HepG2 (cell line): ENCODE data around the gene C16orf54. TPM values are rescaled to one million over a fixed set of nuclear protein-coding genes. Genes with fewer than 3 reads are reported as not detected.

Experiments
- ATAC-seq: fragments of 200-7000 bp; cut with Tn5 transposase; 3 replicates; pipeline ENCODE4 v1.9.1; 2020; ENCODE audit warnings: mild to moderate bottlenecking, moderate library complexity
- BruUV-seq: library from RNA; stranded (reverse); fragments of 400-500 nt; replicated peaks from 2 replicates; lab custom pipeline; 2021; lab: Mats Ljungman, UMichigan
- CTCF ChIA-PET: fragments of 300-600 bp; formaldehyde crosslinking; extraction: SDS; loops from one replicate; lab custom pipeline; 2021; ENCODE audit warnings: low total read pairs, inconsistent platforms, low intra/inter-chr PET ratio; lab: Yijun Ruan, JAX
- POLR2A ChIA-PET: fragments of 350-600 bp; sonication (Branson Sonifier 250); formaldehyde crosslinking; loops from one replicate; lab custom pipeline; 2020; ENCODE audit warnings: antibody characterized with exemption, inconsistent platforms; lab: Yijun Ruan, JAX
- DNase-seq: peaks from one replicate; pipeline ENCODE4 v3.0.0-alpha.2; 2015; ENCODE audit warnings: low spot score
- FAIRE-seq: peaks from 3 replicates; lab custom pipeline; 2011; peaks lifted over from hg19 to GRCh38; lab: Jason Lieb, UNC
- H2AFZ ChIP-seq: one replicate; pipeline ENCODE4 v1.6.1; 2011; ENCODE audit warnings: low read length, inconsistent platforms
- H3K27ac ChIP-seq: fragments of 300-600 bp; 3 replicates; pipeline ENCODE4 v1.8.0; 2011; ENCODE audit warnings: mixed run types, mild to moderate bottlenecking, mixed read lengths, low read length, inconsistent platforms; ENCODE audit not compliant: insufficient read depth; ENCODE audit errors: extremely low read length
- H3K27me3 ChIP-seq, 2 experiments: fragments of 200-600 bp in 1 of 2; 2 replicates in 1 of 2; 3 replicates in 1 of 2; pipeline versions ENCODE4 v1.6.0 to v1.8.0; 2011; ENCODE audit warnings: low read length in 2 of 2, mild to moderate bottlenecking in 2 of 2, moderate library complexity in 2 of 2, inconsistent platforms in 1 of 2; ENCODE audit not compliant: insufficient read depth in 2 of 2, control insufficient read depth in 1 of 2
- H3K36me3 ChIP-seq, 2 experiments: fragments of 200-600 bp in 1 of 2; replicated peaks in 1 of 2; 2 replicates in 1 of 2; 3 replicates in 1 of 2; pipeline versions ENCODE4 v1.5.1 to v1.8.0; 2011; ENCODE audit warnings: low read length in 2 of 2, inconsistent platforms in 1 of 2; ENCODE audit not compliant: insufficient read depth in 2 of 2, control insufficient read depth in 1 of 2
- H3K4me1 ChIP-seq: 2 replicates; pipeline ENCODE4 v1.5.1; 2012; ENCODE audit warnings: low read length, inconsistent platforms; ENCODE audit not compliant: insufficient read depth
- H3K4me2 ChIP-seq: 2 replicates; pipeline ENCODE4 v1.6.0; 2011; ENCODE audit warnings: low read depth, low read length, inconsistent platforms
- H3K4me3 ChIP-seq, 3 experiments: fragments of 200-600 bp in 1 of 3; sonication (generic), shearing (Covaris generic) in 1 of 3; replicated peaks in 1 of 3; 2 replicates each; pipeline ENCODE4 v1.5.1; 2011 to 2016; ENCODE audit warnings: low read length in 3 of 3, inconsistent platforms in 2 of 3, low read depth in 2 of 3, mild to moderate bottlenecking in 2 of 3, control low read depth in 1 of 3, mixed read lengths in 1 of 3; ENCODE audit not compliant: insufficient read depth in 1 of 3
- H3K79me2 ChIP-seq: one replicate; pipeline ENCODE4 v1.6.1; 2011; ENCODE audit warnings: low read length, inconsistent platforms; ENCODE audit not compliant: insufficient read depth
- H3K9ac ChIP-seq: 2 replicates; pipeline ENCODE4 v1.6.0; 2011; ENCODE audit warnings: mild to moderate bottlenecking, low read depth, low read length, inconsistent platforms; ENCODE audit not compliant: insufficient read depth
- H3K9me3 ChIP-seq: 2 replicates; pipeline ENCODE4 v1.5.1; 2012; ENCODE audit warnings: mild to moderate bottlenecking, low read length
- H4K20me1 ChIP-seq: 2 replicates; pipeline ENCODE4 v1.6.0; 2011; ENCODE audit warnings: inconsistent platforms, mild to moderate bottlenecking, low read length, moderate library complexity; ENCODE audit not compliant: insufficient read depth
- AGO2 ChIP-seq: fragments of 200-400 bp; formaldehyde crosslinking; optimal IDR thresholded peaks from 2 replicates; pipeline ENCODE3; 2017; ENCODE audit warnings: mild to moderate bottlenecking, low read depth, low read length, moderate library complexity
- AKAP8 ChIP-seq: sonication (generic); formaldehyde crosslinking; IDR thresholded peaks from 2 replicates; pipeline ENCODE4 v1.5.1; 2020; ENCODE audit warnings: mild to moderate bottlenecking, missing genetic modification reagents
- FOXK2 ChIP-seq: fragments of 450-650 bp; IDR thresholded peaks from 2 replicates; pipeline ENCODE4 v1.6.1; 2016
- HNF4G ChIP-seq, 2 experiments: sonication (generic) in 1 of 2; formaldehyde crosslinking in 1 of 2; IDR thresholded peaks; 2 replicates each; pipeline versions ENCODE4 v1.4.0 to v1.6.1; 2011 to 2020; ENCODE audit warnings: borderline replicate concordance in 2 of 2, low read depth in 2 of 2, mild to moderate bottlenecking in 2 of 2, low read length in 1 of 2, missing genetic modification reagents in 1 of 2, moderate library complexity in 1 of 2
- HNRNPH1 ChIP-seq: fragments of 200-400 bp; formaldehyde crosslinking; optimal IDR thresholded peaks from 2 replicates; pipeline ENCODE3; 2017; ENCODE audit warnings: mild to moderate bottlenecking, low read depth, low read length
- IRX3 ChIP-seq: sonication (generic); formaldehyde crosslinking; IDR thresholded peaks from 2 replicates; pipeline ENCODE4 v1.8.1; 2023; ENCODE audit warnings: mild to moderate bottlenecking, low read depth, missing genetic modification reagents, borderline replicate concordance
- JUNB ChIP-seq: sonication (generic); formaldehyde crosslinking; IDR thresholded peaks from 2 replicates; pipeline ENCODE4 v1.8.0; 2022; ENCODE audit warnings: missing genetic modification reagents, mild to moderate bottlenecking, borderline replicate concordance
- KDM2A ChIP-seq: sonication (generic); formaldehyde crosslinking; IDR thresholded peaks from 2 replicates; pipeline ENCODE4 v1.4.0; 2020; ENCODE audit warnings: low read depth, missing genetic modification reagents, borderline replicate concordance
- KLF12 ChIP-seq: sonication (generic); formaldehyde crosslinking; IDR thresholded peaks from 2 replicates; pipeline ENCODE4 v1.4.0; 2020; ENCODE audit warnings: missing genetic modification reagents, borderline replicate concordance
- MBD4 ChIP-seq: IDR thresholded peaks from 2 replicates; pipeline ENCODE4 v1.6.1; 2012; ENCODE audit warnings: low read length, inconsistent platforms, borderline replicate concordance
- MBNL3 ChIP-seq: fragments of 250-450 bp; sonication (Bioruptor Pico); conservative IDR thresholded peaks from 2 replicates; pipeline ENCODE4 v1.8.0; 2022; ENCODE audit warnings: mild to moderate bottlenecking, inconsistent platforms
- MIER3 ChIP-seq: IDR thresholded peaks from 2 replicates; pipeline ENCODE4 v1.6.1; 2016; ENCODE audit warnings: missing compliant biosample characterization, borderline replicate concordance
- NCOA5 ChIP-seq: sonication (generic); formaldehyde crosslinking; IDR thresholded peaks from 2 replicates; pipeline ENCODE4 v1.4.0; 2020; ENCODE audit warnings: missing genetic modification reagents
- POLR2AphosphoS5 ChIP-seq: IDR thresholded peaks from 2 replicates; pipeline ENCODE4 v1.6.1; 2012; ENCODE audit warnings: low read depth, low read length
- POLR2G ChIP-seq: fragments of 200-400 bp; formaldehyde crosslinking; IDR thresholded peaks from 2 replicates; pipeline ENCODE4 v1.6.1; 2018; ENCODE audit warnings: mild to moderate bottlenecking, low read depth, low read length, moderate library complexity
- RBM22 ChIP-seq: fragments of 200-400 bp; formaldehyde crosslinking; optimal IDR thresholded peaks from 2 replicates; pipeline ENCODE3; 2017; ENCODE audit warnings: mild to moderate bottlenecking, low read length, moderate library complexity
- ZBTB7A ChIP-seq: sonication (generic); formaldehyde crosslinking; IDR thresholded peaks from 2 replicates; pipeline ENCODE4 v1.8.0; 2022; ENCODE audit warnings: mild to moderate bottlenecking, missing genetic modification reagents
- ZIK1 ChIP-seq: sonication (generic); formaldehyde crosslinking; IDR thresholded peaks from 2 replicates; pipeline ENCODE4 v1.5.0; 2020; ENCODE audit warnings: mild to moderate bottlenecking, low read depth, missing genetic modification reagents, borderline replicate concordance
- ZNF331 ChIP-seq: sonication (generic); formaldehyde crosslinking; IDR thresholded peaks from 2 replicates; pipeline ENCODE4 v1.4.0; 2020; ENCODE audit warnings: missing genetic modification reagents
- WGBS: methylation state at CpG from one replicate; pipeline ENCODE4 v1.1.6; 2017; ENCODE audit warnings: low lambda C conversion rate; 5-methylcytosine and 5-hydroxymethylcytosine counted together
- in situ Hi-C: cut with HindIII; loops from 2 replicates; pipeline ENCODE4 v1.10.0; 2017; ENCODE audit warnings: low pct_unique_long_range_greater_than_20kb; ENCODE audit not compliant: extremely low pct_ligation_motif_present
- intact Hi-C: fragments of 100-400 bp; cut with micrococcal nuclease; formaldehyde crosslinking; loops from one replicate; pipeline ENCODE4 v1.10.0; 2022; ENCODE audit not compliant: unreplicated experiment
- polyA plus RNA-seq, 8 experiments: library from polyadenylated mRNA; depleted of rRNA in 3 of 8; stranded (reverse) in 7 of 8; unstranded in 1 of 8; fragments of >200 nt; fragmentation: Illumina TruSeq in 4 of 8; extraction: Trizol in 4 of 8; gene quantifications; 2 replicates each; pipeline versions ENCODE4 v1.2.1 to v1.2.3, GENCODE V29; 2011 to 2016; ENCODE audit warnings: low read depth in 4 of 8, missing spikeins in 1 of 8, mixed read lengths in 1 of 8; ENCODE audit not compliant: insufficient read depth in 1 of 8
- total RNA-seq, 5 experiments: library from RNA; depleted of rRNA; stranded (reverse); fragments of >200 nt; fragmentation: Illumina TruSeq; extraction: Trizol; gene quantifications; 2 replicates each; pipeline ENCODE4 v1.2.3, GENCODE V29; 2016; ENCODE audit warnings: low read depth in 1 of 5
- TF ChIP-seq, protein P1 (sequence below): sonication (generic); formaldehyde crosslinking; IDR thresholded peaks from 2 replicates; pipeline ENCODE4 v1.4.0; 2020; ENCODE audit warnings: missing genetic modification reagents
- TF ChIP-seq, protein P2 (sequence below): sonication (generic); formaldehyde crosslinking; IDR thresholded peaks from 2 replicates; pipeline ENCODE4 v1.4.0; 2020; ENCODE audit warnings: missing genetic modification reagents

C16orf54 gene
- total and polyA plus RNA-seq, 2 of the 13 experiments (the other 11 are each of a cell fraction or from before 2014, with no cell fraction given), result not detected

DNA sequence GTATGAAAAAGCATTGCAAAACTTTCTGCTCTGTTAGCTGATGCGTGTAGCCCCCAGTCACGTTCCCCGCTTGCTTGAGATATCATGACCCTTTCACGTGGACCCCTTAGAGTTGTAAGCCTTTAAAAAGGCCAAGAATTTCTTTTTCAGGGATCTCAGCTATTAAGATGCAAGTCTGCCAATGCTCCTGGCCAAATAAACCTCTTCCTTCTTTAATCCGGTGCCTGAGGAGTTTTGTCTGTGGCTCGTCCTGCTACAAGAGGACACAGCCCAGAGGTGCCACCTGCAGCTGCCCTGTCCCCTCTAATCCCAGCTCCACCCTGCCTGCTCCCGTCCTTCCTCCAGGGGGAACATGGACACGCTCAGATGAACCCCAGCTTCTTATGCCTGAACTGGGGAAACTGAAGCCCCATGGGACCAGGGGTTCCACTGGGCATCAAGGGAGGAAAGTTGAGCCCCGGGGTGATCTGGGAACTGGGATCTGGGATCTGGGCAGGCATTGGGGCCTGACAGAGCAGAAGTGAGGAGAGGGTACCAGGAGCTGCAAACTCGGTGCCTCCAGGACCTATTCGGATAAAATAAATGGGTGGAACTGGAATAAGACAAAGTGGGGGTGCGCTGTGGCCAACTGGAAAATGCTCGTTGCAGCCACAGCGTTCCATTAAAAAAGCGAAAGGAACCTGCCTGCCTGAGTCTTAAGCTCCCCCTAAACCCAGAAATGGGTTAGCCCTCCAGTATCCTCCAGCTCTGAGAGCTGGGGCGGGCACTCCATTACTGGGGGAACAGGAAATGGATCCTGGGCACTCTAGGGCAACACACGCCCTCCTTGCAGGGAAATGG, 47.1 kb downstream of the C16orf54 start:
- Histone ChIP-seq H2AFZ (no peak overlapping the region), H4K20me1 (peaks cover 8% of the 10 kb centered on the region), H3K36me3 (peaks cover 11 to 19% of the 10 kb centered on the region in 2 experiments; a peak in 4 of 5 replicates), H3K4me3 (no peak overlapping the region), H3K79me2 (peaks cover 3% of the 10 kb centered on the region), H3K4me1 (peaks cover 19% of the 10 kb centered on the region), H3K27me3 (peaks cover 0 to 4% of the 10 kb centered on the region in 2 experiments; a peak in 1 of 5 replicates), H3K9ac (no peak overlapping the region), H3K4me2 (no peak overlapping the region), H3K27ac (no peak overlapping the region), H3K9me3 (no peaks in the 10 kb centered on the region)
- no peak for DNase-seq
- FAIRE-seq, result no peak
- intact Hi-C loops, result no loop called here
- no TSS peak for BruUV-seq
- ATAC-seq, result peak; percentile 6; the same call in 1 of the 3 replicates
- CTCF ChIA-PET, result interaction anchor here (2.7 kb wide), 1 partner anchor 334 kb away, joined by 11 read pairs; no protein-coding TSS in a partner anchor
- POLR2A ChIA-PET, result interaction anchor here (2.3 kb wide), 1 partner anchor 20 kb away, joined by 11 read pairs; the partner anchor contains the start of gene QPRT
- in situ Hi-C loops, result loop anchor here (10.0 kb wide), 1 partner anchor 336 kb away; the partner anchor contains the start of gene TLCD3B
- 91% methylated on average over 17 of the region's 17 CpGs for WGBS
- 0 out of 2 replicates have a peak, but pooled peaks have one; percentile 43 for TF ChIP-seq IRX3 (CRISPR knock-in tag)
- no peak for TF ChIP-seq MIER3 (CRISPR knock-in tag)
- 0 out of 2 replicates have a peak, but pooled peaks have one; percentile 10 for TF ChIP-seq ZNF331 (CRISPR knock-in tag)
- TF ChIP-seq AKAP8, result no peak
- TF ChIP-seq ZIK1 (CRISPR knock-in tag), result no peak
- no peak for TF ChIP-seq HNF4G (IDR thresholded peaks at IDR 0.05; ENCODE audit: borderline replicate concordance, low read depth, low read length)
- no peak for TF ChIP-seq HNF4G (CRISPR knock-in tag; IDR thresholded peaks at IDR 0.05; ENCODE audit: borderline replicate concordance, low read depth)
- peak; percentile 76 for TF ChIP-seq AGO2
- TF ChIP-seq, protein P1, sequence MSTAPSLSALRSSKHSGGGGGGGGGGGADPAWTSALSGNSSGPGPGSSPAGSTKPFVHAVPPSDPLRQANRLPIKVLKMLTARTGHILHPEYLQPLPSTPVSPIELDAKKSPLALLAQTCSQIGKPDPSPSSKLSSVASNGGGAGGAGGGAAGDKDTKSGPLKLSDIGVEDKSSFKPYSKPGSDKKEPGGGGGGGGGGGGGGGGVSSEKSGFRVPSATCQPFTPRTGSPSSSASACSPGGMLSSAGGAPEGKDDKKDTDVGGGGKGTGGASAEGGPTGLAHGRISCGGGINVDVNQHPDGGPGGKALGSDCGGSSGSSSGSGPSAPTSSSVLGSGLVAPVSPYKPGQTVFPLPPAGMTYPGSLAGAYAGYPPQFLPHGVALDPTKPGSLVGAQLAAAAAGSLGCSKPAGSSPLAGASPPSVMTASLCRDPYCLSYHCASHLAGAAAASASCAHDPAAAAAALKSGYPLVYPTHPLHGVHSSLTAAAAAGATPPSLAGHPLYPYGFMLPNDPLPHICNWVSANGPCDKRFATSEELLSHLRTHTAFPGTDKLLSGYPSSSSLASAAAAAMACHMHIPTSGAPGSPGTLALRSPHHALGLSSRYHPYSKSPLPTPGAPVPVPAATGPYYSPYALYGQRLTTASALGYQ (CRISPR knock-in tag), result no peak
- no peak for TF ChIP-seq KLF12
- TF ChIP-seq KDM2A, result 0 out of 2 replicates have a peak, but pooled peaks have one; percentile 8
- no peak for TF ChIP-seq FOXK2
- TF ChIP-seq MBNL3 (CRISPR knock-in tag), result no peak
- TF ChIP-seq NCOA5, result 0 out of 2 replicates have a peak, but pooled peaks have one; percentile 1
- TF ChIP-seq POLR2AphosphoS5, result peak; percentile 52
- peak; percentile 32 for TF ChIP-seq HNRNPH1
- peak; percentile 92 for TF ChIP-seq RBM22
- no peak for TF ChIP-seq ZBTB7A (CRISPR knock-in tag)
- TF ChIP-seq POLR2G, result peak; percentile 61
- TF ChIP-seq JUNB, result no peak
- TF ChIP-seq MBD4, result no peak
- TF ChIP-seq, protein P2, sequence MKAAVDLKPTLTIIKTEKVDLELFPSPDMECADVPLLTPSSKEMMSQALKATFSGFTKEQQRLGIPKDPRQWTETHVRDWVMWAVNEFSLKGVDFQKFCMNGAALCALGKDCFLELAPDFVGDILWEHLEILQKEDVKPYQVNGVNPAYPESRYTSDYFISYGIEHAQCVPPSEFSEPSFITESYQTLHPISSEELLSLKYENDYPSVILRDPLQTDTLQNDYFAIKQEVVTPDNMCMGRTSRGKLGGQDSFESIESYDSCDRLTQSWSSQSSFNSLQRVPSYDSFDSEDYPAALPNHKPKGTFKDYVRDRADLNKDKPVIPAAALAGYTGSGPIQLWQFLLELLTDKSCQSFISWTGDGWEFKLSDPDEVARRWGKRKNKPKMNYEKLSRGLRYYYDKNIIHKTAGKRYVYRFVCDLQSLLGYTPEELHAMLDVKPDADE (CRISPR knock-in tag), result no peak
